CD14-positive monocyte (primary cell): ENCODE data around the gene IL34. TPM values are rescaled to one million over a fixed set of nuclear protein-coding genes. Genes with fewer than 3 reads are reported as not detected.

Experiments used
- DNase-seq, 3 donors: peaks; one replicate each; pipeline ENCODE4 v3.0.0-alpha.2; 2011 to 2022
- H2AFZ ChIP-seq: 2 replicates; pipeline ENCODE4 v1.6.0; 2012; ENCODE audit warnings: mild to moderate bottlenecking, low read depth, low read length, inconsistent platforms; ENCODE audit not compliant: insufficient read depth, poor library complexity, severe bottlenecking
- H3K27ac ChIP-seq, 2 donors: 1 replicate in 1 of 2; 2 replicates in 1 of 2; pipeline ENCODE4 v1.5.1; 2012 to 2013; ENCODE audit warnings: low read length in 2 of 2, control low read depth in 1 of 2, inconsistent platforms in 1 of 2, low read depth in 1 of 2, mild to moderate bottlenecking in 1 of 2
- H3K27me3 ChIP-seq, 2 donors: one replicate each; pipeline versions ENCODE4 v1.6.0 to v1.6.1; 2011 to 2013; ENCODE audit warnings: low read length in 2 of 2; ENCODE audit not compliant: control insufficient read depth in 2 of 2, insufficient read depth in 2 of 2
- H3K36me3 ChIP-seq, 2 donors: replicated peaks in 1 of 2; 1 replicate in 1 of 2; 2 replicates in 1 of 2; pipeline versions ENCODE4 v1.5.1 to v1.6.1; 2012 to 2013; ENCODE audit warnings: low read length in 2 of 2, control low read depth in 1 of 2, inconsistent platforms in 1 of 2, mild to moderate bottlenecking in 1 of 2; ENCODE audit not compliant: insufficient read depth in 2 of 2, control insufficient read depth in 1 of 2
- H3K4me1 ChIP-seq, 2 donors: 1 replicate in 1 of 2; 2 replicates in 1 of 2; pipeline versions ENCODE4 v1.5.1 to v1.6.1; 2012 to 2013; ENCODE audit warnings: low read length in 2 of 2, control low read depth in 1 of 2, inconsistent platforms in 1 of 2, mild to moderate bottlenecking in 1 of 2, moderate library complexity in 1 of 2; ENCODE audit not compliant: insufficient read depth in 2 of 2, control insufficient read depth in 1 of 2
- H3K4me2 ChIP-seq: replicated peaks from 2 replicates; pipeline ENCODE3; 2012; ENCODE audit warnings: low read length, moderate library complexity, mild to moderate bottlenecking; ENCODE audit not compliant: poor library complexity, severe bottlenecking; ENCODE audit errors: extremely low read depth
- H3K4me3 ChIP-seq, 3 experiments: fragments of 200-600 bp in 1 of 3; sonication (generic) in 1 of 3; replicated peaks in 1 of 3; 1 replicate in 2 of 3; 2 replicates in 1 of 3; pipeline ENCODE4 v1.5.1; 2011 to 2013; ENCODE audit warnings: low read length in 3 of 3, mild to moderate bottlenecking in 3 of 3, control low read depth in 2 of 3, low read depth in 2 of 3, inconsistent platforms in 1 of 3, moderate library complexity in 1 of 3
- H3K79me2 ChIP-seq: 2 replicates; pipeline ENCODE4 v1.6.0; 2012; ENCODE audit warnings: mild to moderate bottlenecking, control low read depth, inconsistent platforms, low read length, moderate library complexity; ENCODE audit not compliant: insufficient read depth
- H3K9ac ChIP-seq: 2 replicates; pipeline ENCODE4 v1.6.0; 2017; ENCODE audit warnings: low read length, mild to moderate bottlenecking; ENCODE audit not compliant: insufficient read depth, poor library complexity, severe bottlenecking
- H3K9me3 ChIP-seq, 2 donors: replicated peaks in 1 of 2; 1 replicate in 1 of 2; 2 replicates in 1 of 2; pipeline versions ENCODE4 v1.5.1 to v1.6.1; 2012 to 2013; ENCODE audit warnings: low read length in 2 of 2, control low read depth in 1 of 2; ENCODE audit not compliant: control insufficient read depth in 1 of 2, insufficient read depth in 1 of 2
- H4K20me1 ChIP-seq: 2 replicates; pipeline ENCODE4 v1.6.0; 2012; ENCODE audit warnings: mild to moderate bottlenecking, low read length, control low read depth, moderate library complexity; ENCODE audit not compliant: insufficient read depth
- H3K27ac Mint-ChIP-seq, 7 donors: one replicate each; pipeline ENCODE4 v1.8.0; 2020; ENCODE audit warnings: mild to moderate bottlenecking in 7 of 7, mixed read lengths in 7 of 7, moderate library complexity in 6 of 7, inconsistent platforms in 2 of 7
- H3K27me3 Mint-ChIP-seq, 3 donors: one replicate each; pipeline ENCODE4 v1.8.0; 2021 to 2022; ENCODE audit warnings: low read depth in 3 of 3, mild to moderate bottlenecking in 3 of 3, mixed read lengths in 3 of 3, moderate library complexity in 3 of 3, inconsistent platforms in 1 of 3
- H3K36me3 Mint-ChIP-seq, 2 donors: one replicate each; pipeline ENCODE4 v1.8.0; 2020; ENCODE audit warnings: mixed read lengths in 2 of 2, inconsistent platforms in 1 of 2, mild to moderate bottlenecking in 1 of 2
- H3K4me1 Mint-ChIP-seq: one replicate; pipeline ENCODE4 v1.8.0; 2020; ENCODE audit warnings: mild to moderate bottlenecking, mixed read lengths
- H3K4me3 Mint-ChIP-seq, 2 donors: one replicate each; pipeline ENCODE4 v1.8.0; 2020; ENCODE audit warnings: mild to moderate bottlenecking in 2 of 2, mixed read lengths in 2 of 2, moderate library complexity in 1 of 2
- H3K9me3 Mint-ChIP-seq, 7 donors: one replicate each; pipeline ENCODE4 v1.8.0; 2020 to 2022; ENCODE audit warnings: mixed read lengths in 7 of 7, mild to moderate bottlenecking in 6 of 7, moderate library complexity in 6 of 7, inconsistent platforms in 2 of 7
- WGBS: methylation state at CpG from one replicate; pipeline ENCODE4 v1.1.5; 2013; ENCODE audit warnings: missing lambda C conversion rate; ENCODE audit not compliant: insufficient coverage; 5-methylcytosine and 5-hydroxymethylcytosine counted together
- intact Hi-C, 2 donors: fragments of 100-400 bp; cut with micrococcal nuclease; formaldehyde crosslinking; loops; one replicate each; pipeline versions ENCODE4 v1.15.0 to v1.15.1; 2023
- polyA plus RNA-seq, 3 donors: library from polyadenylated mRNA; depleted of rRNA in 1 of 3; unstranded in 2 of 3; stranded (reverse) in 1 of 3; fragments of 300-500 nt in 2 of 3; fragments of >200 nt in 1 of 3; fragmentation: Illumina TruSeq in 2 of 3; gene quantifications; 1 replicate in 2 of 3; 2 replicates in 1 of 3; pipeline ENCODE4 v1.2.3, GENCODE V29; 2012 to 2021
- TF ChIP-seq, protein P1 (sequence below): fragments of 200-600 bp; IDR thresholded peaks from one replicate; pipeline ENCODE4 v1.8.0; 2022; ENCODE audit warnings: antibody characterized with exemption, mild to moderate bottlenecking

IL34 gene
- polyA plus RNA-seq, 3 donors = not detected

DNA sequence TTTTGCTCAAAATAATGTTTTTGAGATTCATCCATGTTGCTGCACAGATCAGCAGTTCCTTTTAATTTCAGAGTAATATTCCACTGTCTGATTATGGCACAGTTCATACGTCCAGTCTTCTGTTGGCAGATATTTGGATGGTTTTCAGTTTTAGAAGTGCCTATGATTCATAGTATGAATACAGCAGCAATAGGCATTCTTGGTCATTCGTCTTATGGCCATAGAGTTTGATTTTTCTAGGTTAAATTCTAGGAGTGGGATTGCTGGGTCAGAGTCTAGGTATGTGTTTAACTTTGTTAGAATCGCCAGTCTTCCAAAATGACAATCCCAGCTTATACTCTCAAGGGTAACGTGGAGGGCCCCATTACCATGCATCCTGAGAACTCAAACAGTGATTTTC lies 11.5 kb upstream of the IL34 start:
- Histone ChIP-seq H3K9ac (no peak overlapping the region), H3K79me2 (no peaks in the 10 kb centered on the region), H4K20me1 (no peaks in the 10 kb centered on the region), H3K4me1 (no peaks in the 10 kb centered on the region), H3K36me3 (no peaks in the 10 kb centered on the region), H3K9me3 (peaks cover 0 to 3% of the 10 kb centered on the region in 2 donors), H3K4me2 (no peak overlapping the region), H3K27me3 (no peaks in the 10 kb centered on the region), H2AFZ (no peak overlapping the region), H3K4me3 (no peak overlapping the region), H3K27ac (no peak overlapping the region)
- intact Hi-C loops = no loop called here
- H3K4me3 Mint-ChIP-seq = no peak overlapping the region
- H3K27me3 Mint-ChIP-seq = peaks cover 3 to 4% (median 3%) of the 10 kb centered on the region in 3 donors
- no peak for DNase-seq
- H3K36me3 Mint-ChIP-seq = no peaks in the 10 kb centered on the region
- no peaks in the 10 kb centered on the region for H3K4me1 Mint-ChIP-seq
- 100% methylated on average over 1 of the region's 4 CpGs for WGBS
- no peak overlapping the region for H3K27ac Mint-ChIP-seq
- TF ChIP-seq, protein P1, sequence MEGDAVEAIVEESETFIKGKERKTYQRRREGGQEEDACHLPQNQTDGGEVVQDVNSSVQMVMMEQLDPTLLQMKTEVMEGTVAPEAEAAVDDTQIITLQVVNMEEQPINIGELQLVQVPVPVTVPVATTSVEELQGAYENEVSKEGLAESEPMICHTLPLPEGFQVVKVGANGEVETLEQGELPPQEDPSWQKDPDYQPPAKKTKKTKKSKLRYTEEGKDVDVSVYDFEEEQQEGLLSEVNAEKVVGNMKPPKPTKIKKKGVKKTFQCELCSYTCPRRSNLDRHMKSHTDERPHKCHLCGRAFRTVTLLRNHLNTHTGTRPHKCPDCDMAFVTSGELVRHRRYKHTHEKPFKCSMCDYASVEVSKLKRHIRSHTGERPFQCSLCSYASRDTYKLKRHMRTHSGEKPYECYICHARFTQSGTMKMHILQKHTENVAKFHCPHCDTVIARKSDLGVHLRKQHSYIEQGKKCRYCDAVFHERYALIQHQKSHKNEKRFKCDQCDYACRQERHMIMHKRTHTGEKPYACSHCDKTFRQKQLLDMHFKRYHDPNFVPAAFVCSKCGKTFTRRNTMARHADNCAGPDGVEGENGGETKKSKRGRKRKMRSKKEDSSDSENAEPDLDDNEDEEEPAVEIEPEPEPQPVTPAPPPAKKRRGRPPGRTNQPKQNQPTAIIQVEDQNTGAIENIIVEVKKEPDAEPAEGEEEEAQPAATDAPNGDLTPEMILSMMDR = no peak
- H3K9me3 Mint-ChIP-seq = peaks cover 4 to 12% (median 11%) of the 10 kb centered on the region in 7 donors

- H4K20me1 ChIP-seq = no peaks in the 10 kb centered on the region
- TF ChIP-seq, protein P1 = no peak
- no peaks in the 10 kb centered on the region for H3K79me2 ChIP-seq
- Mint-ChIP-seq H3K4me3 (no peak overlapping the region), H3K27ac (no peak overlapping the region), H3K4me1 (no peaks in the 10 kb centered on the region), H3K36me3 (no peaks in the 10 kb centered on the region), H3K27me3 (peaks cover 3 to 4% (median 3%) of the 10 kb centered on the region in 3 donors), H3K9me3 (peaks cover 4 to 8% (median 7%) of the 10 kb centered on the region in 7 donors)
- no peak for DNase-seq
- WGBS = 100% methylated on average over 1 of the region's 5 CpGs
- no peaks in the 10 kb centered on the region for H3K4me1 ChIP-seq
- no peak overlapping the region for H3K4me3 ChIP-seq
- peaks cover 0 to 2% of the 10 kb centered on the region in 2 donors for H3K9me3 ChIP-seq
- no peak overlapping the region for H3K4me2 ChIP-seq
- H3K27ac ChIP-seq = no peak overlapping the region
- H3K9ac ChIP-seq = no peak overlapping the region
- H3K27me3 ChIP-seq = no peaks in the 10 kb centered on the region
- H3K36me3 ChIP-seq = no peaks in the 10 kb centered on the region
- intact Hi-C loops = no loop called here
- no peak overlapping the region for H2AFZ ChIP-seq
Measured at GRCh38 chr16:70635336-70636016, 10.9 kb upstream of the IL34 start.
